ENCODE results near the gene BNIP1.

BNIP1 gene

DNA sequence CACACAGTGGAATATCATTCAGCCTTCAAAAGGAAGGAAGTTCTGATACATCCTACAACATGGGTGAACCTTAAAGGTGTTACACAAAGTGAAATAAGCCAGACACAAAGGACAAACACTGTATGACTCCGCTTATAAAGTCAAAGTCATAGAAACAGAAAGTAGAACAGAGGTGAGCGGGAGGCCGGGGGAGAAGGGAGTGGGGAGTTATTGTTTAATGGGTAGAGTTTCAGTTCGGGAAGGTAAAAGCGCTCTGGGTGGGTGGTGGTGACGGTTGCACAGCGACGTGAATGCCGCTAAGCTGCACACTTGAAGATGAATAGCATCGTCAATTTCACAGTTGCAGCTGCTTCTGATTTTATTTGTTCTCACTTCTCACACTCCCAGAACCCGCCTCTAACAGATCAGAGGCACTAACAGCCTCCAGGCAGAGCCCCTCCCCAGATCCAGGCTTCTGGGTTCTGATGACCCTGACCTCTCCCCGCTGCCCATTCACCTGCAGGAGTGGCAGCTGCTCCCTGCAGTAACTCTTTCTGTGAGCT lies 34.1 kb downstream of the BNIP1 start:
- no peak for TF ChIP-seq CTCF (IDR thresholded peaks at IDR 0.05; ENCODE audit: control extremely low read depth, extremely low read depth, low read depth, missing control alignments)
- ChIA-PET POLR2A (no interaction called here), CTCF (no interaction called here)
- no peak for DNase-seq (ENCODE audit: extremely low spot score)

DNA sequence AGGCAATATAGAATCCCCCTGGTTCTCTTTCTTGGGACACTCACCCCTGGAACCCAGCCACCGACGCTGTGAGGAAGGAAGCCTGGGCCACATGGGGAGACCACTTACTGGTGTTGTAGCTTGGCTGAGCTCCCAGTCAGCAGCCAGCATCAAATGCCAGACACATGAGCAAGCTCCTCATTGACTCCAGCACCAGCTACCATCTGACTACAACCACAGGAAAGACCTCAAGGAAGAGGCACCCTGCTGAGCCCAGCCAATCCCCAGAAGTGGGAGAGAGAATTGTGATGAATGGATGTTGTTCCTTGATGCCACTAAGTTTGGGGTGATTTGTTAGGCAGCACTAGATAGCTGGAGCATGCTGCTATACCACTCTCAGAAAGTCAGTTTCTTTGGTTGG lies 36.0 kb downstream of the BNIP1 start:
- no peak for TF ChIP-seq CTCF (IDR thresholded peaks at IDR 0.05; ENCODE audit: control extremely low read depth, extremely low read depth, low read depth, missing control alignments)
- no peak for DNase-seq (ENCODE audit: extremely low spot score)
- ChIA-PET POLR2A (no interaction called here), CTCF (no interaction called here)

GRCh38 chr5:173187054-173187743 lies 42.9 kb downstream of the BNIP1 start:
- ChIA-PET POLR2A (no interaction called here), CTCF (interaction anchor here (0.6 to 1.8 kb wide), 5 partner anchors 8 to 203 kb away, joined by 3 to 5 read pairs (median 4); partner anchors contain the start of gene ATP6V0E1)
- DNase-seq (ENCODE audit: extremely low spot score): no peak
- no peak for TF ChIP-seq CTCF (IDR thresholded peaks at IDR 0.05; ENCODE audit: control extremely low read depth, extremely low read depth, low read depth, missing control alignments)

GRCh38 chr5:173188280-173188679 lies 43.9 kb downstream of the BNIP1 start:
- POLR2A ChIA-PET: no interaction called here
- CTCF ChIA-PET: interaction anchor here (1.1 to 1.8 kb wide), 3 partner anchors 16 to 20 kb away, joined by 3 to 5 read pairs (median 4); no protein-coding TSS in a partner anchor
- TF ChIP-seq CTCF (IDR thresholded peaks at IDR 0.05; ENCODE audit: control extremely low read depth, extremely low read depth, low read depth, missing control alignments): no peak
- no peak for DNase-seq (ENCODE audit: extremely low spot score)

- no peak for DNase-seq (ENCODE audit: extremely low spot score)
- TF ChIP-seq CTCF (IDR thresholded peaks at IDR 0.05; ENCODE audit: control extremely low read depth, extremely low read depth, low read depth, missing control alignments): no peak
- ChIA-PET CTCF (interaction anchor here (1.0 to 1.3 kb wide), 2 partner anchors 19 to 184 kb away, joined by 3 read pairs; no protein-coding TSS in a partner anchor), POLR2A (no interaction called here)
Measured at GRCh38 chr5:173191015-173191414, 46.7 kb downstream of the BNIP1 start.

DNA sequence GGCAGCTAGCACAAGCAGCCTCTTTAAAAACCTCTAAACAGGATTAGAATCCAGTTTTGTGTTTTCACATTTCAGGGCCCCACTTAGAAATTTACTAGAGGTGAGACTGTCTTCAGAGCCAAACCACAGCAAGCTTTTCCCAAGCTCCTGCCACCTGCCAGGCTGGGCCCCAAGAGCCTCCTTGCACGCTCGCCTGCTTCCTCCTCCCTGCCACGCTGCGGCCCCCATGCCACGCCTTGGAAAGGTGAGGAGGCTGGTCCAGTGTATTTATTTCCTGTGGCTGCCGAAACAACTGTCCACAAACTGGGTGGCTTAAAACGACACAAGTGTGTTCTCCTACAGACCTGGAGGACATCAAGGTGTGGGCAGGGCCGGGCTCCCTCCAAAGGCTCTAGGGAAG lies 47.2 kb downstream of the BNIP1 start:
- TF ChIP-seq CTCF (IDR thresholded peaks at IDR 0.05; ENCODE audit: control extremely low read depth, extremely low read depth, low read depth, missing control alignments): no peak
- ChIA-PET POLR2A (no interaction called here), CTCF (interaction anchor here (1.6 kb wide), 1 partner anchor 10 kb away, joined by 4 read pairs; no protein-coding TSS in a partner anchor)
- no peak for DNase-seq (ENCODE audit: extremely low spot score)

Data from GM10248 (cell line).